IPS-20b (cell line): ENCODE results near the gene SH2D6.
"Not testable (repeated sequence)": the region's sequence is repeated elsewhere in the genome, so short reads cannot be mapped to it uniquely, and the experiment has no call there.

ENCODE experiments used
- H3K27ac ChIP-seq: one replicate; pipeline ENCODE4 v1.5.1; 2013; ENCODE audit warnings: low read length
- H3K27me3 ChIP-seq: 2 replicates; pipeline ENCODE4 v1.6.1; 2013; ENCODE audit warnings: mild to moderate bottlenecking, low read length, inconsistent platforms; ENCODE audit not compliant: insufficient read depth
- H3K36me3 ChIP-seq: 2 replicates; pipeline ENCODE4 v1.6.1; 2013; ENCODE audit warnings: low read depth, mild to moderate bottlenecking, inconsistent platforms, low read length, moderate library complexity; ENCODE audit not compliant: insufficient read depth
- H3K4me1 ChIP-seq: 2 replicates; pipeline ENCODE4 v1.6.1; 2013; ENCODE audit warnings: mild to moderate bottlenecking, control low read depth, inconsistent platforms, low read length, moderate library complexity; ENCODE audit not compliant: insufficient read depth
- H3K4me3 ChIP-seq: 2 replicates; pipeline ENCODE4 v1.5.1; 2013; ENCODE audit warnings: mild to moderate bottlenecking, low read length, inconsistent platforms
- H3K9ac ChIP-seq: 2 replicates; pipeline ENCODE4 v1.6.1; 2013; ENCODE audit warnings: low read depth, mild to moderate bottlenecking, inconsistent platforms, low read length, moderate library complexity
- H3K9me3 ChIP-seq: 2 replicates; pipeline ENCODE4 v1.6.1; 2013; ENCODE audit warnings: mild to moderate bottlenecking, low read depth, low read length, inconsistent platforms; ENCODE audit not compliant: insufficient read depth

The SH2D6 gene

DNA sequence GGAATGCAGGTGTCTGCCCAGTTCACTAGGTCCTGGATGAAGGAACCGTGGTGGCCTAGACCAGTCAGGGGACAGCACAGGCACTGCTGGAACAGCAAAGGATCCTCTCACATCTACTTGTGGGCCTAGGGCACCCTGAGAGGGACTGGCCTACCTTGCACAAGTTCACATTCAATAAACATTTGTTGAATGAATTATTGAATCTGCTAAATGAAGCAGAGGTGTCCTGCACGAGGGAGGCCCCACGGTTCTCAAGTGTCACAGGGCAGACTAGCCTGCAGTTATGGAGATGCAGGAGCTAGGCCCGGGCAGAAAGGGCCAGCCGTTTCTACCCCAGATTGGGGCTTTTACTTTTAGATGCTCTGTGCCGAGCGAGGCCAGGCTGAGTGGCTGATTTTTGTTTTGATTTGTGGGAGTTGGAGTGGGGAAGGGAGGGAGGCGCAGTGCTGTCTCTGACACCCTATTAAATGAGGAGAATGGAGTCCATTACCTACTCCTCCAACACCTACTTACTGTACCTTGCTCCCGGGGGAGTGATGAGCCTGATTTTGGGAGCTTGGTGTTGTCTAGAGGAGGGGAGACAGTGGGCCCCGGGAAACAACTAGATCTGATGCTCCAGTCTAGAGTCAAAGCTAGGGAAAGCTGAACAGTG, 18.4 kb downstream of the SH2D6 start:
- Histone ChIP-seq H3K36me3 (no peaks in the 10 kb centered on the region), H3K9ac (peak overlapping the region; percentile 63; the same call in 1 of the 2 replicates), H3K4me1 (peaks cover 12% of the 10 kb centered on the region; the same call in 1 of the 2 replicates), H3K27ac (no peak overlapping the region), H3K27me3 (peaks cover 14% of the 10 kb centered on the region; the same call in 1 of the 2 replicates), H3K9me3 (no peaks in the 10 kb centered on the region), H3K4me3 (peak overlapping the region; percentile 56; the same call in 1 of the 2 replicates)

DNA sequence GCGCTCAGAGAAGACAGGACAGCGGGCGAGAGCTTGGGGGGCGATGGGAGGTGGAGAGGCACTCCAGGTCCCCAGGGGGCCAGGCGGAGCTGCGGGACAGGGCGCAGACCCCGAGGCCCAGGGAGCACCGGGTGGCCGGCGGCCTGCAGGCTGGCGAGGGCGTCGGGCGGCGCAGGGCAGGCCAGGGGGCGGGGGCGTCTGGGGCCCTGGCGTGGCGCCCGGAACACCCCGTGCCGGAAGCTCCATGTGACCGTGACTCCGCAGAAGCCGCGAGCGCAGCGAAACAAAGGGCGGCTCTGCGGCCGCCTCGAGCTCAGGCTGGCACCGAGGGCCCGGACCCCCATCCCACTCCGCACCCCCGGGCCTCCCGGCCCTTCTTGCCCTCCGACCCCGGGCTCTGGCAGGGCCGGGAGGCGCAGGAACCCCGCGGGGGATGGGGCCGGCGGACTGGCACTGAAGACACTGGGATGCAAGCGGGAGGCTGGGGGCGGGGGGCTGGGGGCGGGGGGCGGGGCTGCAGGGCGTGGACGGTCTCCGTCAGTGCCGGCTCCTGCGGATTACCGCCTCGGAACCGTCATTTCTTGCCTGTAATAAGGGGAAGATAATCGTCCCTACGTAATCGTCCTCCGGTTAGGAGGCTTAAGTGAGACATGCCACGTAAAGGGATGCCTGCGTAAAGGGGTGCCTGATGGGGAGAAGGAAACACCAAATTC, 19.1 kb downstream of the SH2D6 start:
- no peaks in the 10 kb centered on the region for H3K9me3 ChIP-seq
- peaks cover 14% of the 10 kb centered on the region; the same call in 1 of the 2 replicates for H3K27me3 ChIP-seq
- no peak overlapping the region for H3K27ac ChIP-seq
- peaks cover 11% of the 10 kb centered on the region; the same call in 1 of the 2 replicates for H3K4me1 ChIP-seq
- H3K4me3 ChIP-seq, result peak overlapping the region; percentile 71
- no peaks in the 10 kb centered on the region for H3K36me3 ChIP-seq
- peak overlapping the region; percentile 63 for H3K9ac ChIP-seq

DNA sequence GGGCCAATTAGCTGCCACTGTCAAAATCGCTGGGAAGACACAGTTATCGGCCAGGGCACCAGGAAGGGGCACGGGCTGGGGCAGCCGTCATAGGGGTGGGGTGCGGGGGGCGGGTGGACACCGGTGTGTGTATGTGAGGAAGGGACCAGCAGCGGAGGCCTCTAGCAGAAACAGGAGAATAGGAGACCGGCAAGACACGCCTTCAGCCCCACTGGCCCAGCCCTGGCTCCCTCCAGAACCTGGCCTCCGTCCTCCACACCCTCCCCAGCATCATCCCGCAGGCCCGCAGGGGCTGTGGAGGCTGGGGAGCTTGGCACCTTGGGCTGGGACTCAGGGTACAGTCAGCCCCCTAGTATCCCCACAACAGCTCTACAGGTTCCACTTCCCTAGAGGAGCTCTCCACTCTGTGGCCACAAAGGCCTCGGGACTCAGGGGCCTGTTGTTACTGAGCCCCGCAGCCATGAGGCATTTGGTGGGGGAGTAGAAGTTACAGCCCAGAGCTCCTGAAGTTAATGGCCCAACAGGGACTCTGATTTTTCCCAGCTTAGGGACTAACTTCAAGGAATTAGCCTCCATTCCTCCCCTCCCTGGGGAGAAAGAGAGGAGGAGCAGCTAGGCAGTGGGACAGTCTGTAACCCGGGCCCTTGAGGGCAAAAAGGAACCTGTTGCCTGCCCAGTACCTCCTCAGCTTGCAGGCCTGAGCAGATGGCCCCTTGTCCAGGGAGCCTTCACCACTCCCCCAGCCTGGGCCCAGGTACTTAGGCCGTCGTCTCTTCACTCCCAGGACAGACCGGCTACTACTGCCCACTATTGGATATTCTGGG, 19.9 kb downstream of the SH2D6 start:
- Histone ChIP-seq H3K4me1 (peaks cover 7% of the 10 kb centered on the region; the same call in 1 of the 2 replicates), H3K27ac (no peak overlapping the region), H3K9me3 (no peaks in the 10 kb centered on the region)

DNA sequence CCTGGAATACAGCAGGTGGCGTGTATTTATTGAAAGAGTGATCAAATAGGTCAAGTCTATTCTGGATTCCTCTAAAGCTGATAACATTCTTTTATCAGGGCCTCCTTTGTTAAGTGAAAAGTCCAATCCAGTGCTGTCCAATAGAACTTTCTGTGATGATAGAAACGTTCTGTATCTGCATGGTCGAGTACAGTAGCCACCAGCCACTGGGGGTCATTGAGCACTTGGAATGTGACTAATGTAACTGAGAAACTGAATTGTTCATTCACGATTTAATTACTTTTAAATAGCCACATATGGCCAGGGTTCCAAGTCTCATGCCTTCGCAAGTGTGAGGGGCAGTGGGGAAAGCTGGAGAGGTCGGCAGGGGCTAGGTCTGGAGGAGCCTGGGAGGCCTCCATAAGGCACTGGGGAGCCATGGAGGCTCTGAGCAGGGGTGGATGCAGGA, 20.5 kb downstream of the SH2D6 start:
- H3K9ac ChIP-seq, result no peak overlapping the region
- no peak overlapping the region for H3K4me3 ChIP-seq
- peaks cover 14% of the 10 kb centered on the region; the same call in 1 of the 2 replicates for H3K27me3 ChIP-seq
- H3K27ac ChIP-seq, result no peak overlapping the region
- peaks cover 7% of the 10 kb centered on the region; the same call in 1 of the 2 replicates for H3K4me1 ChIP-seq
- H3K9me3 ChIP-seq, result no peaks in the 10 kb centered on the region
- no peaks in the 10 kb centered on the region for H3K36me3 ChIP-seq

More for the DNA sequence above, 19.9 kb downstream of the SH2D6 start:
- peak overlapping the region; percentile 71 for H3K4me3 ChIP-seq
- peak overlapping the region; percentile 63 for H3K9ac ChIP-seq
- H3K36me3 ChIP-seq, result no peaks in the 10 kb centered on the region
- H3K27me3 ChIP-seq, result peaks cover 14% of the 10 kb centered on the region; the same call in 1 of the 2 replicates

DNA sequence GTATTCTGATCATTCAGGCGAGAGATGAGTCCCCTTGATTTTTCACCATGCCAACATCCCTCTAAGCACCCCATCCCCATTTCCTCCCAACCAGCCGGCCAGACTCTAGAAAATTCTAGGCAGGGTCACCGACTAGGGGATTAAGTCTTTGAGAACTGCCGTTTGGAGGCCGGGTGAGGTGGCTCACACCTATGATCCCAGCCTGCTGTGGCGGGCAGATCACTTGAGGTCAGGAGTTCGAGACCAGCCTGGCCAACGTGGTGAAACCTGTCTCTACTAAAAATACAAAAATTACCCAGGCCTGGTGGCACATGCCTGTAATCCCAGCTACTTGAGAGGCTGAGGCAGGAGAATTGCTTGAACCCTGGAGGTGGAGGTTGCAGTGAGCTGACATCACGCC, 21.1 kb downstream of the SH2D6 start:
- not testable (repeated sequence) for H3K4me3 ChIP-seq, H3K27ac ChIP-seq, H3K36me3 ChIP-seq, H3K4me1 ChIP-seq, H3K9ac ChIP-seq, H3K9me3 ChIP-seq
- peaks cover 14% of the 10 kb centered on the region; the same call in 1 of the 2 replicates for H3K27me3 ChIP-seq

DNA sequence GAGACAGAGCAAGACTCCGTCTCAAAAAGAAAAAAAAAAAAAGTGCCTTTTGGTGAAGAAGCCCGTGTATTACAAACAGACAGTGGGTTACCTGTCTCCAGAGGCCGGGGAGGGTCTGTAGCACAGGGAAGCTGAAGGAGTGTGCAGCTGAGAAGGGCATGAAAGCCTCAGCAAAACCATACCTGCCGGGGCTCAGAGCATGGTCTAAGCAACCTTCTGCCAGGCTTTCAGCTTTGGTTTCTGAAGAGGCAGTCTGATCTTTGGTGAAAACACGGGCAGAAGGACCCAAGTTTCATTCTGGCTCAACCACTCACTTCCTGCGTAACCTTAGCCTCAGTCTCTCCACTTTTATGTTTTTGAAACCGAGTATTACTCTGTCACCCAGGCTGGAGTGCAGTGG, 21.5 kb downstream of the SH2D6 start:
- Histone ChIP-seq H3K27ac (no peak overlapping the region), H3K4me1 (peaks cover 7% of the 10 kb centered on the region; the same call in 1 of the 2 replicates), H3K9ac (no peak overlapping the region), H3K36me3 (no peaks in the 10 kb centered on the region), H3K27me3 (peaks cover 14% of the 10 kb centered on the region; the same call in 1 of the 2 replicates), H3K9me3 (no peaks in the 10 kb centered on the region), H3K4me3 (no peak overlapping the region)

DNA sequence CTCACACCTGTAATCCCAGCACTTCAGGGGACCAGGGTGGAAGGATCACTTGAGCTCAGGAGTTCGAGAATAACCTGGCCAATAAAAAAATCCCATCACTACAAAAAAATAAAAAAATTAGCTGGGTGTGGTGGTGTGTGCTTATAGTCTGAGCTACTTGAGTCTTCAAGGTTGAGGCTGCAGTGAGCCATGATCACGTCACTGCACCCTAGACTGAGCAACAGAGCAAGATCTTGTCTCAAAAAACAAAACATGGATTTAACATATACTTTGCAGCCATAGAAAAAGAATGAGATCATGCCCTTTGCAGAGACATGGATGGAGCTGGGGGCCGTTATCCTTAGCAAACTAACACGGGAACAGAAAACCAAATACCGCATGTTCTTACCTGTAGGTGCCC, 22.2 kb downstream of the SH2D6 start:
- Histone ChIP-seq H3K27me3 (peaks cover 14% of the 10 kb centered on the region; the same call in 1 of the 2 replicates), H3K4me3 (no peak overlapping the region), H3K9me3 (no peaks in the 10 kb centered on the region), H3K27ac (no peak overlapping the region), H3K9ac (no peak overlapping the region), H3K36me3 (no peaks in the 10 kb centered on the region), H3K4me1 (peaks cover 7% of the 10 kb centered on the region; the same call in 1 of the 2 replicates)

DNA sequence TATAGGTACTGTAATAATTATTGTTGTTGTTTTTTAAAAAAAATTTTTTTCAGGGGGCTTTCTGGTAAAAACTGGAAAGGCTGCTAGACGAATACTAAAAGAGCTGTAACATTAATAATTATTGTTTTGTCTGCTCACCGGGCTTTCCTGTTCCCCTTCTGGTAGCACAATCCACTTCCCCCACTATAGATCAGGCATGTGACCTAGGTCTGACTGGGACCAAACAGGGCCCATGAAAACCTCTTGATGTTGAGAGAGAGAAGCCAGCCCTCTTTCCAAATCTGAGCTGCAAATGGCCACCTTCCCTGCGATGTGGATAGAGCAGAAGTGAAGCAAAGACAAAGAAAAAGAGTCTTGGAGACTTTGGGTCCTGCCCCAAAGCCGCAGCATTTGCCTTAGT, 23.4 kb downstream of the SH2D6 start:
- H3K27me3 ChIP-seq, result peaks cover 9% of the 10 kb centered on the region; the same call in 1 of the 2 replicates
- H3K36me3 ChIP-seq, result no peaks in the 10 kb centered on the region
- no peaks in the 10 kb centered on the region for H3K9me3 ChIP-seq
- no peak overlapping the region for H3K9ac ChIP-seq
- H3K27ac ChIP-seq, result no peak overlapping the region
- H3K4me3 ChIP-seq, result no peak overlapping the region
- H3K4me1 ChIP-seq, result 0 out of 2 replicates have a peak, but pooled peaks cover 3% of the 10 kb centered on the region

DNA sequence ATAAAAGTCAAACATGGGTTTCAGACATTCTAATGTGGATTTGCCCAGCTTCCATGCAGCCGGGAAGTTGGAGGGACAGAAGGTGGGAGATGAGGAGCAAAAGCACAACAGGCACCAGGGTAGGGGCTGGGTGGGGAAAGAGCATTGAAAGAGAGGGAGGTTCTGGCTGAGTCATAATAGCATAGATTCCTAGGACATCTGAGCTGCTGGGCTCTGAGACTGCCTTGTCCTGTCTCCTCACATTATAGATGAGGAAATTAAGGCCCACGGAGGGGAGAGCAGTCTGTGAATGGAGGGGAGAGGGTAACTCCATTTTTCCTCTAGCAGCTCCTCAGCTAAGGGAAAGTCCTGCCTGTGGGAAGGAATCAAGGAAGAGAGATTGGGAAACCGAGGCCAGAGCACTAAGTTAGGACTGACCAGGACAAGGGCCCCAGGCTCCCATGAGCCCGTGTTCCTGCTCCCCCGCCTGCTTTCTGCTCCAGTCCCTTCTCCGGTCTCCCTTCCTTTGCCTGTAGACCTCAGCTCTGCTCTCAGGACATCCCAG, 26.2 kb downstream of the SH2D6 start:
- Histone ChIP-seq H3K9ac (no peak overlapping the region), H3K27ac (no peak overlapping the region), H3K4me3 (no peak overlapping the region), H3K27me3 (no peaks in the 10 kb centered on the region), H3K9me3 (no peaks in the 10 kb centered on the region), H3K4me1 (no peaks in the 10 kb centered on the region), H3K36me3 (no peaks in the 10 kb centered on the region)

DNA sequence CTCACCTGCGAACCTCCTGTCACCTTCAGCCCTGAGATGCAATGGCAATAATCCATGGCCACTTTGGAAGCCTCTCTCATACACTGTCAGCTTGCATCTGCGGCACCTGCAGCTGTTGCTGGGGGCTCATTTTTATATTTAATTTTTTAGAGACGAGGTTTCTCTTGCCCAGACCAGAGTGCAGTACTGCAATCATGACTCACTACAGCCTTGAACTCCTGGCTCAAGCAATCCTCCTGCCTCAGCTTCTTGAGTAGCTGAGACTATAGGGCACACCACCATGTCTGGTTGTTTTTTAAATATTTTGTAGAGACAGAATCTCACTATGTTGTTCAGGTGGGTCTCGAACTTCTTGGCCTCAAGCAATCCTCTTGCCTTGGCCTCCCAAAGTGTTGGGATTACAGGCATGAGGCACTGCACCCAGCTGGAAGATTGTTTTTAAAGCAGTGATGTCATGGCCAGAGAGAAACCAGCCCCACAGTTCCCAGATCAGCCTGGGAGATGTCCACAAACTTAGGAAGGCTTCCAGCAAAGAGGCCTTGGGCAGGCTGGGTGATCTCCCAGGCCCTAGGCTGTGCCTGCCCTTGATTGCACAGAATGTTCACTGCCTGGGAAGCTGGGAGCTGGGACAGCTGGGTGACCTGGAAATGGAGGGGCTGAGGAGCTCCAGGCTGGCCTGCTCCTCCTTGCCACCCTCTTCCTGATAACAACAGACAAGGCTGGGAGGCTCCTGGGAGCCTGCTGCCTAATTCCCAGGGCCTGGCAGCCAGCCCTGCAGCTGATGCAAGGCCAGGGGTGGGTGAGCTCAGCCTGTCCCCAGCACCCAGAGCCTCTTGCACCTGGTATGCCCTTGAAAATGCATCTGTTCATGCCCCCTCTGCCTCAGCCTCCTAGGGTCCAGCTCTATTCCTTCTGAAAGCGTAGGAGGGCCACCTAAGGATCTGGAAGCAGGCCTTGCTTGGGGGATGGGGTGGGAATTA, 27.1 kb downstream of the SH2D6 start:
- Histone ChIP-seq H3K9ac (no peak overlapping the region), H3K4me3 (no peak overlapping the region), H3K36me3 (no peaks in the 10 kb centered on the region), H3K27ac (no peak overlapping the region), H3K4me1 (no peaks in the 10 kb centered on the region), H3K9me3 (no peaks in the 10 kb centered on the region), H3K27me3 (no peaks in the 10 kb centered on the region)
